NCI-H128 (cell line): ENCODE measurements around the gene SLC39A3.

Experiments
- DNase-seq: peaks from one replicate; lab custom pipeline; 2025; ENCODE audit not compliant: unreplicated experiment; lab: John Stamatoyannopoulos, UW

Gene SLC39A3

GRCh38 chr19:2768365-2769132, 28.7 kb upstream of the SLC39A3 start:
- no peak for DNase-seq

- no peak for DNase-seq
Measured at GRCh38 chr19:2767688-2768087, 27.9 kb upstream of the SLC39A3 start.

GRCh38 chr19:2766594-2767372, 27.0 kb upstream of the SLC39A3 start:
- DNase-seq: no peak

- DNase-seq: no peak
Measured at GRCh38 chr19:2765376-2765775, 25.6 kb upstream of the SLC39A3 start.

GRCh38 chr19:2764945-2765344, 25.1 kb upstream of the SLC39A3 start:
- DNase-seq: no peak

- DNase-seq: no peak
Measured at GRCh38 chr19:2763687-2764086, 23.9 kb upstream of the SLC39A3 start.

GRCh38 chr19:2762783-2763496, 23.1 kb upstream of the SLC39A3 start:
- no peak for DNase-seq

- DNase-seq: no peak
Measured at GRCh38 chr19:2761876-2762782, 22.3 kb upstream of the SLC39A3 start.

GRCh38 chr19:2761309-2761677, 21.5 kb upstream of the SLC39A3 start:
- no peak for DNase-seq

GRCh38 chr19:2759965-2760364, 20.1 kb upstream of the SLC39A3 start:
- DNase-seq: no peak

GRCh38 chr19:2759362-2759761, 19.5 kb upstream of the SLC39A3 start:
- DNase-seq: no peak

- no peak for DNase-seq
Measured at GRCh38 chr19:2758601-2759313, 18.9 kb upstream of the SLC39A3 start.

GRCh38 chr19:2756921-2757881, 17.4 kb upstream of the SLC39A3 start:
- no peak for DNase-seq

- DNase-seq: no peak
Measured at GRCh38 chr19:2756477-2756876, 16.7 kb upstream of the SLC39A3 start.

- DNase-seq: no peak
Measured at GRCh38 chr19:2755811-2756210, 16.0 kb upstream of the SLC39A3 start.

GRCh38 chr19:2755448-2755705, 15.6 kb upstream of the SLC39A3 start:
- DNase-seq: no peak

GRCh38 chr19:2754659-2755447, 15.0 kb upstream of the SLC39A3 start:
- no peak for DNase-seq

GRCh38 chr19:2751438-2751830, 11.6 kb upstream of the SLC39A3 start:
- DNase-seq: no peak
